Stimulated activated CD4-positive, alpha-beta T cell treated with anti-CD3 and anti-CD28 coated beads, TNF-alpha, amount 100 ng/mL, for 1 hour (primary cell): Measurements from ENCODE around the gene DCAF4.

ENCODE experiments used
- DNase-seq, 3 donors: peaks; one replicate each; pipeline ENCODE4 v3.0.0-alpha.2; 2020; ENCODE audit warnings: low read depth in 3 of 3, low spot score in 1 of 3

DCAF4 gene, protein sequence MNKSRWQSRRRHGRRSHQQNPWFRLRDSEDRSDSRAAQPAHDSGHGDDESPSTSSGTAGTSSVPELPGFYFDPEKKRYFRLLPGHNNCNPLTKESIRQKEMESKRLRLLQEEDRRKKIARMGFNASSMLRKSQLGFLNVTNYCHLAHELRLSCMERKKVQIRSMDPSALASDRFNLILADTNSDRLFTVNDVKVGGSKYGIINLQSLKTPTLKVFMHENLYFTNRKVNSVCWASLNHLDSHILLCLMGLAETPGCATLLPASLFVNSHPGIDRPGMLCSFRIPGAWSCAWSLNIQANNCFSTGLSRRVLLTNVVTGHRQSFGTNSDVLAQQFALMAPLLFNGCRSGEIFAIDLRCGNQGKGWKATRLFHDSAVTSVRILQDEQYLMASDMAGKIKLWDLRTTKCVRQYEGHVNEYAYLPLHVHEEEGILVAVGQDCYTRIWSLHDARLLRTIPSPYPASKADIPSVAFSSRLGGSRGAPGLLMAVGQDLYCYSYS

DNA sequence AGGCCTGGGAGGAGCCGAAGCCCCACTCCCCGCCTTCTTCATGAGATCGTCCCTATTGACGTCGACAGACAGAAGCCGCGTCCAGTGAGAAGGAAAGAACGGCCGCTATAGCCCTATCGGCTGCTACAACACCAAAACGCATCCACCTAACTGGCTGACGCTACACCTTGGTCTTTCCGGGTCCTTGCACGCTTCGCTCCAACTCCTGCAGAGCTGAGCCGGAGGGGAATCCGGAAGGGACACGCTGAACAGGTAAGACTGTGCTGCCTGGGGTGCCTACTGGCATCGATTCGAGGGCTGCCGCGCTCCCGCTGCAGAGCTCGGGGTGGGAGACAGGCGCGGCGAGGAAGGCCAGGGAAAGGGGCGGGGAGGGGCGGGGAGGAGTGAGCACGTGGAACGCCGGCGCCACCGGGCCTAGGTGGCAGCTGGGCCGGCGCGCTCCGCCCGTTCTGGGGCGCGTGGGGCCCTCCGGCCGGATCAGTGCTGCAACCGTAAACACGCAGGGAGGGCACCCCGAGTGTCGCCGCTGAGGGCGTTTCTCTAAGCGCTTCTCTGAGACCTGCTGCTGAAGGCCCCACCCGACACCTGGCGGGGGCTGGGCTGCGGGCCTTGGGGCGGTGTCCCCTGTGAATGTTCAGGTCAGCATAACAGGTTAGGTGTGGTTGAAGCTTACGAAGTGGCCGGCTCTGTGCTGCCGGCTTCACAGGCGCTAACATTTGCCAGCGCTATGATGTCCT lies at the start of gene DCAF4:
TSS of gene DCAF4 (plus strand) at position 173 of the 737 bp plus-strand sequence. CDS start 11,515 bp downstream, outside the sequence.
- peak in 2 of 3 donors; percentile 86 to 87 for DNase-seq

DNA sequence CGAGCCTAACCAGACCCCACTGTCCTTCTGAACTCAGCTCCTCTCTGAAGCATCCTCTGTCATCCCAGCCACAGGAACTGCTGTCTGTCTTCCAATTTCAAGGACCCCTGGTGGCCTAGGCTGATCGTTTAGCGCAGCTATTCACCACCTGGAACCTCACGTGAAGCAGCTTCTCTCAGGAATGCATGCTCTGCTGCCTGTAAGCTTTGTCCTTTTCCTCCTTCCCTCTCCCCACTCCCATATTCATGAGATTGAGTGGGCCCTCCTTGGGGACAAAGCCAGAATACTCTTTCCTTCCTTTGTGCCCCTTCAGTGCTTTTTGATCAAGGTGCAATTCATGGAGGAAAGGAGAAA lies 49.6 kb upstream of the DCAF4 start:
- DNase-seq = no peak

GRCh38 chr14:72878746-72879145 lies 47.5 kb upstream of the DCAF4 start:
- DNase-seq = no peak

- no peak for DNase-seq
Observed at GRCh38 chr14:72879431-72879830, 46.8 kb upstream of the DCAF4 start.

- no peak for DNase-seq
Observed at GRCh38 chr14:72880164-72880563, 46.1 kb upstream of the DCAF4 start.

DNA sequence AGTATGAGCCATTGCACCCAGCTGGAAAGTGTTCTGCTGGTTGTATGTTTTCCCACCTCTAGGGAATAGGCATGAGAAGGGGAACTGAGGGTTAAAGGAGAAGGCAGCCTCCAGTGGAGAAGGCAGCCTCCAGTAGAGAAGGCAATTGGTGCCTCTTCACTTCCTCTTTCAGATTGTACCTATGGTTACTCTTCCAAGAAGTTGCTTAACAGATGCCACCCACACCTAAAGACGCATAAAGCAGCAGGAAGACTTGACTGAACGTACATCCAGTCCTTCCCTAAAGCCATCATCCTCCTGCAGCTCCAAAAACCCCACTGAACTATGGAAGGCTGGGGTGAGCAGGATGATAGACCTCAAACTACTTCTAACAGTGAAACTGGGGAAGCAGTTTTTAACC lies 45.4 kb upstream of the DCAF4 start:
- no peak for DNase-seq

GRCh38 chr14:72881543-72881942 lies 44.7 kb upstream of the DCAF4 start:
- DNase-seq = no peak

DNA sequence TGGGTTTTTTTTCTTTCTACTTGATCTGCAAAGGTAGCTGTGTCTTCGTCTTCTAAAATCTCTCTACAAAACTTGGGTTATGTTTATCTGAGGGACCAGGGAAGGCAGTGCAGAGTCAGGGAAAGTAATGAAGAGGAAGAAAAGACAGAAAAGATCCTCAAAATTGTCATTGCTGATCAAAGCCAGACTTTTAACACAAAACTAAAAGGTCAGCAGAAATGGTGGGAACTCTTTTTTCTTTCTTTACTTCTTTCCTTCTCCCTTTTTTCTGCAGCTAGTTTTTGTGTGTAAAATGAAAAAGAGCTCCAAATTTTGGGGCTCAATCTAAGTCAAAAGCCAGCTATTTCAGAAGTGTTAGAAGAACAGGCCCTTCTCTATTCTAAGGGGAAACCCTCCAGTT lies 44.2 kb upstream of the DCAF4 start:
- no peak for DNase-seq

- DNase-seq = no peak
Observed at GRCh38 chr14:72882463-72882862, 43.8 kb upstream of the DCAF4 start.

GRCh38 chr14:72883109-72883508 lies 43.2 kb upstream of the DCAF4 start:
- no peak for DNase-seq

- no peak for DNase-seq
Observed at GRCh38 chr14:72883961-72884360, 42.3 kb upstream of the DCAF4 start.

DNA sequence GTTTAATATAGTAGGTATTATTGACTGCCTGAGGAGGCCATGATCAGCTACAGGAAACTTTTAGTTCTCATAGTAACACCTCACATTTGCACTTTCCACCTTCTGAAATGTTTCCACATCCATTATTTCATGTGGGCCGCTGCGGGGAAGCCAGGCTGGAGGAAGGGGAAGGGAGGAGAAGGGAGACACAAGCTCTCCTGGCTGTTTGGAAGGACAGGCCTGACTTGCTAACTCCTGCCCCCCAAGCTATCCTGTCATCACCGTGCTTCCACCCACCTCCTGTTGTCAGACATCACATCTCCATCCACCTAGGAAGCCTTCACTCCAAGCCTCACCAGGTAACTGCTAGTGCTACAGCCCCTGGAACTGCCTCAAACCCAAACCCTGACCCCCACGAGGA lies 41.9 kb upstream of the DCAF4 start:
- DNase-seq = no peak

DNA sequence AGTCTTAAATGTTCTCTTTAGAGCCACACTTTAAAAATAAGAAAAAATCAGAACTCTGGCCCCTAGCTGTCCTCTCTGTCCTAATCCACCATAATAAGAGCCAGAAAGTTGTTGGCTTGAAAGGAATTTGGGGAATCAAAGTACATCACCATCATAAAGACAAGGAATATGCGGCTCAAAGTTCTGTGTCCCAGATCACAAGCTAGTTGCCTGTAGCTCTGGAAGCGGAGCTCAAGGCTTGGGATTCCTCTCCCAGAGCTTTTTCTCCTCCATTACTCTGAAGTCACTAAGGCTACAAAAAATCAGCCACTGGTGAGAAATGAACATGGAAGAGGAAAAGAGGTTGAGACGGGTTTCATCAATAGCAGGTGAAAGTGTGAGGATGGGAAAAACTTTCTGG lies 38.8 kb upstream of the DCAF4 start:
- no peak for DNase-seq

- DNase-seq = no peak
Observed at GRCh38 chr14:72888192-72888591, 38.1 kb upstream of the DCAF4 start.

DNA sequence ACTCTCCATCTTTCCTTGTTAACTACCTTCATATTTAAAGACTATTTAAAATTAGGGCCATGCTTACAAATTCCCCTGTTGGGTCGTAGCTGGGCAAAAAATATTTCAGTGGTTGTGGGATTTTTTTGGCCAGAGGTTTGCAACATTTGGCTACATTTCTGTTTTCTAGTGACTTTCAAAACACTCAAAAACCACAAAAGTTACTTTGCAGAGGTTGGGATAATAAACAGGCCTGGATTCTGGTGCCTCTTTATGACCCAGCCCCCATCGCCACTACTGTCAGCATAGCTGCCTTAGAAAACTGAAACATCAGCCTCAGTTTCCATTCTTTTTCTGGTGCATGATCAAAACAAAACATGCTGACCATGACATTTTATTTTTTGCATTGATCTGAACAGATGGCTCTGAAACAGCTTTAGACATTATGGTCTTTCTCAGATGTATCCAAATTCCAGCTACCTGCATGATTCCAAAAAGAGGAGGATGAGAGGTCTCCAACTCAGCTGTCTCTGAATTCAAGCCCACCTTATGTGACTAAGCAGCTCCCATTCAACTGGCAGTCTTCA lies 37.5 kb upstream of the DCAF4 start:
- DNase-seq = no peak

DNA sequence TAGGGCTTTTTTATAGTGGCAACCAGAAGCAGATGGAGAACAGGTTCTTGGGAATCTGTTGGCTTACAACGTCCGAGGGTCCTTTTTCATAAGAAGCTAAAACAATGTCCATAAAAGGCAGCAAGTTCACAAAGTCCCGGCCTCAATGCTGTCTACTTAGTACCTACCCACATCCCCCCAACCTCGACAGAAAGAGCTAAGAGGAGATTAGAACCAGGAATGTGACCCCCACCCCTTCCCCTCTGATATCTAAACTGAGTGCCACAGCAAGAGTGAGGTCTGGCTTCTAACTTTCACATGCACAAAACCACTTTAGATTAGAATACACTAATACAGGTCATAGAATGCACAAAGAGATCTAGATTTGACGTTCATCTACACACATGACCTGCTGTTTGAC lies 36.9 kb upstream of the DCAF4 start:
- DNase-seq = no peak

DNA sequence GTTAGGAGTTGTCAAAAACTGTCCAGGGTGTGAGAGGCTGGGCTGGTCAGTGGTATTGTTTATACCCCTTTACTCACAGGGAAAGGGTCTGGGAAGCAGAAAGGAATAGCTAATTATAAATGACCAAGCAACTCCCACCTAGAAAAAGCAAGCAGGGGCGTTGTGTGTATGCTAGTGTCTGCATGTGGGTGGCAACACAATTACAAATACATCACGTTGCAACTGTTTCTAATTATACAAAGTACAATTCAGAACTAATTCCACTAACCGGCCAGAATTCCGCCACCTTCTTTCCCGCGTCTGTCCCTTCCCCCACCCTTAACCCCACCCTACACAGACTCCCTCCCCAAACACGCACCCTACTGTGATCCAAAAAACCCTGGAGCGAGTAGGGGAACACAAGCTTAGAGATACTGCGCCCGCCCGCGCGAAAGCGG lies 34.6 kb upstream of the DCAF4 start:
- no peak for DNase-seq

DNA sequence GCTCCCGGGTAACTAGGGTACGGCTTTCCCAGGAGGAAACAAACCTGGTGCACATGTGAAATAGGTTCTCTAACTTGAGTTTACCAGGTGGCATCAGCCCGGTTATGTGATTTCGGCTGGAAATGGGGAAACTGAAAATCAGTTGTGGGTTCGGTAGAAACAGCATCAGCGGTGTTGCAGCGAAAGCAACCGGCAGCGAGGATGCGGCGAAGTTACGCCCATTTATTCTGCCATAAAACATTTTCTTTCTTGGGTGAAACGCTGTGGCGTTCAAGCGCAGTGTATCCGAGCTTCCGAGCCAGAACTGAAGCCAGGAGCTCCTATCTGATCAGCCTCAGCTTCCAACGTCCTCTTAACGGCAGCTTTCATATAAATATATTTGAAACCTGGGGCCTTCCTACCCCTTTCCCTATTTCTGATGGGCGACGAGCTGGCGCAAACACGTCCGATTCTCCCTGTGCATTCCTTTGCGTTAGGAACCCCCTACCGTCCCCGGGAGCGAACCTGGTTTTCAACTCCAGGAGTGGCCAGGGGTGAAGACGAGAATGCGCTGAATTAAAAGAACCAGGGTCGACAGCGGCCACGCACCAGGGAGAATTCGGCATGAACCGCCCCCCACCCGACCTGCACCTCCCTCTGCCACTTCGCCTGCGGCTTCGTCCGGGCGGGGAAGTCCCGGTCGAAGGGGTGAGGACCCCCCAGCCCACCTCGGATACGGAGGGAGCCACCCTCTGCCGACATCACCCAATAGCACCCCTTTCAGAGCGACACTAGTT lies 34.0 kb upstream of the DCAF4 start:
- DNase-seq = peak in 1 of 3 donors; percentile 16

- peak in 1 of 3 donors; percentile 6 for DNase-seq
Observed at GRCh38 chr14:72892879-72893635, 33.2 kb upstream of the DCAF4 start.

- peak; percentile 70 to 90 (median 82) for DNase-seq
Observed at GRCh38 chr14:72893636-72894322, 32.5 kb upstream of the DCAF4 start, which contains the start of gene DPF3. DPF3 (minus strand) TSS chr14:72894101; CDS start chr14:72894088, 13 bp downstream.
